ENCODE measurements around the gene PRR5.
A peak's percentile ranks its signal among the peaks of the same experiment; 100 is the strongest.

PRR5 gene

GRCh38 chr22:44666207-44666585 is 35.8 kb upstream of the PRR5 start:
- Mint-ChIP-seq H3K4me1 (peaks cover 28% of the 10 kb centered on the region), H3K36me3 (ENCODE audit: low read depth) (no peaks in the 10 kb centered on the region), H3K4me3 (peak overlapping the region; percentile 23 to 84 (median 82)), H3K27me3 (ENCODE audit: low read depth) (peaks cover 7% of the 10 kb centered on the region), H3K9me3 (no peaks in the 10 kb centered on the region), H3K27ac (peak overlapping the region in 1 of 3 experiments; percentile 58)
- no peak for TF ChIP-seq CTCF (IDR thresholded peaks at IDR 0.05; ENCODE audit: unreplicated experiment in 3 of 3)

- Mint-ChIP-seq H3K4me3 (peak overlapping the region; percentile 73 to 84 (median 82)), H3K4me1 (peaks cover 21% of the 10 kb centered on the region), H3K27me3 (ENCODE audit: low read depth) (peaks cover 7% of the 10 kb centered on the region), H3K36me3 (ENCODE audit: low read depth) (no peaks in the 10 kb centered on the region), H3K27ac (peak overlapping the region; percentile 2 to 84 (median 18)), H3K9me3 (no peaks in the 10 kb centered on the region)
- no peak for TF ChIP-seq CTCF (IDR thresholded peaks at IDR 0.05; ENCODE audit: unreplicated experiment in 3 of 3)
Measured at GRCh38 chr22:44667276-44667675, 34.7 kb upstream of the PRR5 start.

- Mint-ChIP-seq H3K4me1 (peaks cover 21% of the 10 kb centered on the region), H3K36me3 (ENCODE audit: low read depth) (no peaks in the 10 kb centered on the region), H3K9me3 (no peaks in the 10 kb centered on the region), H3K27ac (peak overlapping the region; percentile 2 to 84 (median 18)), H3K27me3 (ENCODE audit: low read depth) (peaks cover 7% of the 10 kb centered on the region), H3K4me3 (peak overlapping the region; percentile 73 to 84 (median 82))
- TF ChIP-seq CTCF (IDR thresholded peaks at IDR 0.05; ENCODE audit: unreplicated experiment in 3 of 3): no peak
Measured at GRCh38 chr22:44667829-44668189, 34.2 kb upstream of the PRR5 start.

- H3K36me3 Mint-ChIP-seq (ENCODE audit: low read depth): no peaks in the 10 kb centered on the region
- no peaks in the 10 kb centered on the region for H3K9me3 Mint-ChIP-seq
- peak in 1 of 3 experiments; percentile 12 for TF ChIP-seq CTCF (IDR thresholded peaks at IDR 0.05; ENCODE audit: unreplicated experiment in 3 of 3)
- peak overlapping the region; percentile 73 to 84 (median 82) for H3K4me3 Mint-ChIP-seq
- H3K27ac Mint-ChIP-seq: no peak overlapping the region
- H3K4me1 Mint-ChIP-seq: peaks cover 21% of the 10 kb centered on the region
- H3K27me3 Mint-ChIP-seq (ENCODE audit: low read depth): peaks cover 7% of the 10 kb centered on the region
Measured at GRCh38 chr22:44668190-44668885, 33.7 kb upstream of the PRR5 start.

GRCh38 chr22:44668886-44669521 is 33.0 kb upstream of the PRR5 start:
- no peak overlapping the region for H3K27ac Mint-ChIP-seq
- H3K9me3 Mint-ChIP-seq: no peaks in the 10 kb centered on the region
- peaks cover 19% of the 10 kb centered on the region for H3K4me1 Mint-ChIP-seq
- H3K36me3 Mint-ChIP-seq (ENCODE audit: low read depth): no peaks in the 10 kb centered on the region
- no peak for TF ChIP-seq CTCF (IDR thresholded peaks at IDR 0.05; ENCODE audit: unreplicated experiment in 3 of 3)
- H3K4me3 Mint-ChIP-seq: peak overlapping the region; percentile 81 to 85 (median 83)
- H3K27me3 Mint-ChIP-seq (ENCODE audit: low read depth): peaks cover 7% of the 10 kb centered on the region
